ENCODE measurements around the gene GASK1A.

DNA sequence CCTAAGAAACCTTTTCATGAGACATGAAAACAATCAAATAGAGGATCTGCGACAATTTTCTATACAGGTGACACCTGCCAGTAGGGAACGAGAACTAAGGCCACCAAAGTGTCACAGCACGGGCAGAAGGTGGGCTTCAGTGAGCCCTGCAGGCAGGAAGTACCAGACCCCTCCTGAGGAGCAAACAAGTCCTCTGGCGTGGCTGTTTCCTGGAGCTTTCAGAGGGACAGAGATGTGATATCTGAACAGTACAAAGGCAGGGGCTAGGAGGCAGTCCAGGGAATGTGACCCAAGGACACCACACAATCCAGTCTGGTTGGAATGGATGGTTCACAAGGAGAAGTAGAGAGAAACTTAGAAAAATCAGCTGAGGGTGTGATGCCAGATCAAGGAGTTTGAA is 110.0 kb downstream of the GASK1A start:
- no peak for TF ChIP-seq BHLHE40 (IDR thresholded peaks at IDR 0.05; ENCODE audit: borderline replicate concordance)
- TF ChIP-seq SP1 (IDR thresholded peaks at IDR 0.05), result no peak
- TF ChIP-seq FOXK2 (IDR thresholded peaks at IDR 0.05), result no peak
- TF ChIP-seq ARNT (IDR thresholded peaks at IDR 0.05), result no peak
- TF ChIP-seq SUZ12 (IDR thresholded peaks at IDR 0.05), result no peak
- no peak for TF ChIP-seq ELF4 (IDR thresholded peaks at IDR 0.05)
- no peak for TF ChIP-seq ZNF384 (IDR thresholded peaks at IDR 0.05)
- TF ChIP-seq HDGF (IDR thresholded peaks at IDR 0.05; ENCODE audit: borderline replicate concordance), result no peak
- no peak for TF ChIP-seq TARDBP (IDR thresholded peaks at IDR 0.05)
- no peak for TF ChIP-seq FOXA1 (IDR thresholded peaks at IDR 0.05)
- no peak for TF ChIP-seq CTBP1 (IDR thresholded peaks at IDR 0.05; ENCODE audit: borderline replicate concordance)

All from HEK293T (cell line).